GM18861 (cell line): ENCODE data around the gene PP2D1.
"Not testable (repeated sequence)": the region's sequence is repeated elsewhere in the genome, so short reads cannot be mapped to it uniquely, and the experiment has no call there.

Source experiments
- ATAC-seq: cut with Tn5 transposase; IDR thresholded peaks from one replicate; pipeline ENCODE4 v1.9.1; 2021; ENCODE audit not compliant: unreplicated experiment

Gene PP2D1

GRCh38 chr3:20040548-20041196, 28.6 kb upstream of the PP2D1 start:
- peak; percentile 24 for ATAC-seq

GRCh38 chr3:20039765-20040547, 27.9 kb upstream of the PP2D1 start, which contains the start of gene KAT2B:
Gene KAT2B, plus strand, starts transcription at chr3:20040446. Its CDS starts 32 bp downstream, at chr3:20040478.
- peak; percentile 54 for ATAC-seq

GRCh38 chr3:20039466-20039764, 27.4 kb upstream of the PP2D1 start:
- ATAC-seq, result no peak

- ATAC-seq, result no peak
Measured at GRCh38 chr3:20038699-20039465, 26.8 kb upstream of the PP2D1 start.

- no peak for ATAC-seq
Measured at GRCh38 chr3:20037255-20037996, 25.4 kb upstream of the PP2D1 start.

- ATAC-seq, result no peak
Measured at GRCh38 chr3:20035019-20035418, 23.0 kb upstream of the PP2D1 start.

GRCh38 chr3:20031939-20032338, 19.9 kb upstream of the PP2D1 start:
- ATAC-seq, result not testable (repeated sequence)

- ATAC-seq, result no peak
Measured at GRCh38 chr3:20028905-20029331, 16.9 kb upstream of the PP2D1 start.

- no peak for ATAC-seq
Measured at GRCh38 chr3:20027136-20027535, 15.1 kb upstream of the PP2D1 start.

- ATAC-seq, result no peak
Measured at GRCh38 chr3:20023623-20024405, 11.8 kb upstream of the PP2D1 start.

GRCh38 chr3:20022954-20023622, 11.0 kb upstream of the PP2D1 start:
- no peak for ATAC-seq

- not testable (repeated sequence) for ATAC-seq
Measured at GRCh38 chr3:20016076-20016475, 4.0 kb upstream of the PP2D1 start.

- no peak for ATAC-seq
Measured at GRCh38 chr3:20015525-20015924, 3.5 kb upstream of the PP2D1 start.

GRCh38 chr3:20013396-20013795, 1.3 kb upstream of the PP2D1 start:
- ATAC-seq, result no peak

- no peak for ATAC-seq
Measured at GRCh38 chr3:20008646-20009045, 3.4 kb downstream of the PP2D1 start.

- ATAC-seq, result no peak
Measured at GRCh38 chr3:20007960-20008359, 4.1 kb downstream of the PP2D1 start.

GRCh38 chr3:20001932-20002331, 10.1 kb downstream of the PP2D1 start:
- no peak for ATAC-seq

- ATAC-seq, result no peak
Measured at GRCh38 chr3:19997502-19997901, 14.6 kb downstream of the PP2D1 start.

- no peak for ATAC-seq
Measured at GRCh38 chr3:19994796-19995195, 17.3 kb downstream of the PP2D1 start.

- ATAC-seq, result not testable (repeated sequence)
Measured at GRCh38 chr3:19988904-19989303, 23.2 kb downstream of the PP2D1 start.
